Fibroblast of villous mesenchyme (primary cell): ENCODE data around the gene HMCN1. TPM values are rescaled to one million over a fixed set of nuclear protein-coding genes. Genes with fewer than 3 reads are reported as not detected.
A peak's percentile ranks its signal among the peaks of the same experiment; 100 is the strongest.

ENCODE experiments used
- DNase-seq: peaks from one replicate; pipeline ENCODE4 v3.0.0-alpha.2; 2010; ENCODE audit warnings: low read depth
- H3K4me3 ChIP-seq: 2 replicates; pipeline ENCODE4 v1.5.1; 2011; ENCODE audit warnings: low read depth, mild to moderate bottlenecking, low read length
- CTCF ChIP-seq: IDR thresholded peaks from 2 replicates; pipeline ENCODE4 v1.5.1; 2012; ENCODE audit warnings: low read depth, mild to moderate bottlenecking, low read length; ENCODE audit not compliant: insufficient read depth
- total RNA-seq: library from RNA; depleted of rRNA; stranded (reverse); fragments of >200 nt; gene quantifications from 2 replicates; pipeline ENCODE4 v1.2.3, GENCODE V29; 2012

The HMCN1 gene
- total RNA-seq, 1 donor: 5.2 TPM

- no peak overlapping the region for H3K4me3 ChIP-seq
- TF ChIP-seq CTCF: no peak
- DNase-seq: no peak
These were observed 312.4 kb downstream of the HMCN1 start for GRCh38 chr1:186046437-186047211.

GRCh38 chr1:186050360-186050759 is 316.2 kb downstream of the HMCN1 start:
- no peak for TF ChIP-seq CTCF
- no peak for DNase-seq
- H3K4me3 ChIP-seq: no peak overlapping the region

GRCh38 chr1:186054003-186054402 is 319.8 kb downstream of the HMCN1 start:
- no peak for TF ChIP-seq CTCF
- no peak overlapping the region for H3K4me3 ChIP-seq
- no peak for DNase-seq

- TF ChIP-seq CTCF: no peak
- DNase-seq: no peak
- no peak overlapping the region for H3K4me3 ChIP-seq
These were observed 320.7 kb downstream of the HMCN1 start for GRCh38 chr1:186054932-186055331.

- no peak for TF ChIP-seq CTCF
These were observed 321.7 kb downstream of the HMCN1 start for GRCh38 chr1:186055846-186056245.

GRCh38 chr1:186057086-186057485 is 322.9 kb downstream of the HMCN1 start:
- TF ChIP-seq CTCF: no peak

More at GRCh38 chr1:186055846-186056245, 321.7 kb downstream of the HMCN1 start:
- no peak overlapping the region for H3K4me3 ChIP-seq
- DNase-seq: no peak

GRCh38 chr1:186059311-186059710 is 325.1 kb downstream of the HMCN1 start:
- TF ChIP-seq CTCF: no peak
- no peak overlapping the region for H3K4me3 ChIP-seq
- peak; percentile 38 for DNase-seq

More at GRCh38 chr1:186057086-186057485, 322.9 kb downstream of the HMCN1 start:
- no peak overlapping the region for H3K4me3 ChIP-seq
- no peak for DNase-seq
